Measurements from ENCODE around the gene NTN4.
"Not testable (repeated sequence)": the region's sequence is repeated elsewhere in the genome, so short reads cannot be mapped to it uniquely, and the experiment has no call there.

Gene NTN4

DNA sequence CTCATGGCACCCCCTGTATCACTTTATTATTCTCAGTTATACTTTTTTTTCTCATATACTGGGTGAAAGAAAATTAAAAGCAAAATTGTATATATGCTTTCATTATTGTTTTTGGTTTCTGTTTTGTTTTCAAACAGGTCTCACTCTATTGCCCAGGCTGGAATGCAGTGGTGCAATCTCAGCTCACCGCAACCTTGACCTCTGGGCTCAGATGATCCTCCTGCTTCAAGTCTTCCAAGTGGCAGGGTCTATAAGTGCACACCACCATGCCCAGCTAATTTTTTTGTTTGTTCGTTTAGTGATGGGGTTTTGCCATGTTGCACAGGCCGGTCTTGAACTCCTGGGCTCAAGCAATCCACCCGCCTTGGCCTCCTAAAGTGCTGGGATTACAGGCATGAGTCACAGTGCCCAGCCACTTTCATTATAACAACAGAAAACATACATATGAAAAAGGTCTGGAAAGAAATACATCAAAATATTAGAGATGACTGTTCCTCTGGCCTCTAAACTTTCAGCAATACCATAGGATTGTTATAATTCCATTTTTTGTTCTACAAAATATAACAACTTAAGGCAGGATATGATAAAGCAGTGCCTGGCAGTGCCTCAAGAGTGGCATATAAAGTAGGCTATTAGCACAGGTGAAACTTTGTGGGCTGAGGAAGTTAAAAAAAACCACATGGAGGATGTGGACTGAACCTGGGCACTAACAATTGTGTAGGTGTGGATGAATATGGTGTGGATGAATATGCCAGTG lies 5.8 kb upstream of the NTN4 start:
- no peak for DNase-seq

DNA sequence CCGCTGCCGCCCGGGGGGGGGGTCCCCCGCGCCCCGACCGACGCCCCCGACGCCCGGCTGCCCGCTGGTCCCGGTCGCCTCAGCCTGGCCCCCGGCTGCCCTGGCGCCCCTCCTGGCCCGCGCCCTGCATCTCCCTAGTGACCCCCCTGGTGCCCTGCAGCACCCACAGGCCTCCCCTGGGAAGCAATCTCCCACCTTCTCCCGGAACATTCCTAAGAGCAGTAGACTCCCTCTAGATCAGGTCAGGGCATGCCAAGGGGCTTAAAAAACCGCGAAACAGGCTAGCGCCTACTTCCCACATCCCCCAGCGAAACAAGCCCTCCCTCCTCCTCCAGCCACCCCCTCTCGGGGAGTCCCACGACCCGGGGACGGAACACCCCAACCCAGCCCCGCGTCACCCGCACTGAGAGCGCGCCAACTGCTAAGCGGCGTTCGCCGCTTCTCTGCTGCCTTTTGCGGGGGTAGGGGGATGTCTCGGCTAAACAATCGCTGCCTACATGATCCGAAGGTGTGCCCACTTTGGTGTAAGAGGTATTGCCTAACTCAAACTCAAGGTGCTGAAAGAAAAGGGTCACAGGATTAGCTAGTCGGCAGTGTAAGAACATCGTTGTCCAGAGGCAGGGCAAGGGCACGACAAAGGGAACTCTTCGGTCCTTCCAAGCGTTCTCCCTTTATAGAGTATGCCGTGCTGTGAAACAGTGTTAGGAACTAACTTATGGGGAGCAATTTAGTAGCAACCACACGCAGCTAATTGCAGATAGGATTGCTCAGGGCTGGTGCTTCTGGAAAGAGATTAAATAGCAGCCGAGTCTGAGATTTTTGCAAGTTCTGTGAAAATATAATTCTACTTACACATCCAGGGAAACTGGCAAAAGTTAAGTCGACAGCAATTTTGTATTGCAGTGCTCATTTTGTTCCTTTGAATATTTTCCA lies 619 bp upstream of the NTN4 start:
- DNase-seq = peak in 2 of 14 donors; percentile 18 to 23

DNA sequence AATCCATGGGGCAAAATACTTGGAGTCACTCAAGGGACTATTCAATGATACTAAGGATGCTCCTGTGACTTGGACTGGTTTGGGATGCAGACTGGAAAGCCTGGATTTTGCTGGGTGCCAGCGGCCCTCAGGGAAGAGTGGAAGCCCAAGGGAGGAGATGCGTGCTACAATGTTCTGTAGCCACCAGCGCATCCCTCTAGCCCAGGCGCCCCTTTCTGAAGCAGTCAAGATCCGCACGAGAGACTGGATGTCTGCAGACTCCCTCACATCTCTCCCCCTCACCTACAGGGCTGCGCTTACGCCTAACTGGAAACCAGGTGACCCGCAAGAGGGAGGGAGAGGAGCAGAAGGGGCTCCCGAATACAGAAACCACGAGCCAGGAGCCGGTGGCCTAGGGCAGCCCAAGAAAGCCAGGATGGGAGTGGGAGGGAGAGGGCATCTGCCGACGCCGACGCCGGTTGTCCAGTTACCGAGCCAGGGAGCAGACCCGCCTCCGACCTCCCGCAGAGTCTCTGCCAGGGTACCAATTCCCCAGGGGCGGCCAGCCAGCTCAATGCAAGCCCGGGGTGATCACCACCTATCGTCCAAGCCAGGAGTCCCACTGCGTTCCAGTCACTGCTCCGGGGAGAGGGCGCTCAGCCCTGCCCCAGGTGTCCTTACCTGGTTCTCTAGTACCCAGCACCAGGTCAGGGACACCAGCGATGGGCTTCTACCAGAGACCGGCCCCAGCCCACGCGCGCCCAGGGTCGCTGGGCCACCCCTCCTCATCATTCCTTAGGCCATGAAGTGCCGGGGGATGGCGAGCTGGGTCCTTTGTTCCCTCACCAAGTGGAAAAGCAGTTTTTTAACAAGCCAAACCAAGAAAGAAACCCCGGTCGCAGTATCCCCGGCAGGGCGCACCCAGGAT lies 1.2 kb downstream of the NTN4 start:
- peak in 1 of 14 donors; percentile 6 for DNase-seq

DNA sequence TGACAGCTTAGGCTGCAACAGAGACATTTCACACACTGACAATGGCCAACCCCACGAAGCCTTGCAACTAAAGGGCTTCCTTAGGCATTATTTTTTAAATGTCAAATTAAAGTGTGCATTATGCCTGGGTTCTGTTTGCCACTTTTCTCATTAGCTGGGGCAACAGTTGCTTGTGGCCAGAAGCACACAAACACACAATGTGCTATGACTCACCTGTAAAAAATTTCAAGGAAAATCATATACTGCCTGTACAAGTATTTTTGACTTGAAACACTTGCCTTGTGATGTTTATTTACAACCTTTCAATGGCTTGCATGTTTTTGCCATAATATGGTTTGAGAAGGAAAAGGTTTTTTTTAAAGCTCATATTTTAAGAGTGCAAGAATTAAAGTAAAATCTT lies 1.9 kb downstream of the NTN4 start:
- no peak for DNase-seq

DNA sequence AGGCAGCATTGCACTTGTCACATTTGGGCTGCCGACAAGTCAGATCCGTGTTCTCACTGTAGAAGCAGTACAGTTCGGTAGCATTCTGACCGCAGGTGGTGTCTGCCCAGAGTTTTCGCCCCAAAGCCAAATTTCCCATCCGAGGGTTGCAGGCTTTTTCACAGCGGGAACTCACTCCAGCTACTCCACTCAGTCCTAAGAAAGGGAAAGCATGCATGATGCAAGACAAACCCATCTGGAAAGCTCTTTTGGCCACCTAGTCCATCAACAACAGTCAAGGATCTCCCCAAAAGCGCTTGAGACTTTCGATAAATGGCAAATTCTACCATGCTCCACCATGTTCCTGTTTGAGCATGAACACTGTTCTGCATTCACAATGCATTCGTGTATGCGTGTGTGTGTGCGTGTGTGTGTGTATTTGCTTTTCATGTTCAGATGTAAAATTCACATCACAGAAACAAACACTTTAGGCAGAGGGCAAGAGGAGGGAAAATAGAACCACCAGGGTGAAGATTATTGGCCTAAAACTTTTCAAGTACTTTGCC lies 3.2 kb downstream of the NTN4 start:
- no peak for DNase-seq

DNA sequence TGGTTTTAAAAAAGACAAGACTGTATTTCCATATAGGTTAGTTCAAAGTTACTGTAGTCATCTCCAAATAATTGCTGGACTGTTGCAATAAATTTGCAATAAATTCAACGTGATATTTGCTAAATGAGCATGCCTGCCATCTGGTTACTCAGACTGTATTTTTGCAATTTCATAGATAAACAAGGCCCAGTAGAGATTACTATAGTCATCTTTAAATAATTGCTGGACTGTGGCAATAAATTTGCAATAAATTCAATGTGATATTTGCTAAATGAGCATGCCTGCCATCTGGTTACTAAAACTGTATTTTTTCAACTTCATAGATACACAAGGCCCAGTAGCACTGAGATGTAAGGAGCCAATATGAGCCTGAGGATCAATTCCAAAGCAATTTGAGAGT lies 5.6 kb downstream of the NTN4 start:
- DNase-seq = no peak

DNA sequence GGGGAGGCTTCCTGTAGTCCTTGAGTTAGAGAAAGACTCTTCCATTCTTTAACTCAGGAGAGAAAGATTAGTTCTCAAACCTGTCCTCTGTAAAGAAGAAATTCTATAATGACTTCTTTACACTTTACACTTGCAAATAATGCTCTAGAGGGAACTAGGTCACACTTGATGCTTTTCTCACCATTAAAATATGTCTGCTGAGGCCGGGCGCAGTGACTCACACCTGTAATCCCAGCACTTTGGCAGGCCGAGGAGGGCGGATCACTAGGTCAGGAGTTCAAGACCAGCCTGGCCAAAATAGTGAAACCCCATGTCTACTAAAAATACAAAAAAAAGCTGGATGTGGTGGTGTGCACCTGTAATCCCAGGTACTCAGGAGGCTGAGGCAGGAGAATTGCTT lies 6.3 kb downstream of the NTN4 start:
- DNase-seq = no peak

DNA sequence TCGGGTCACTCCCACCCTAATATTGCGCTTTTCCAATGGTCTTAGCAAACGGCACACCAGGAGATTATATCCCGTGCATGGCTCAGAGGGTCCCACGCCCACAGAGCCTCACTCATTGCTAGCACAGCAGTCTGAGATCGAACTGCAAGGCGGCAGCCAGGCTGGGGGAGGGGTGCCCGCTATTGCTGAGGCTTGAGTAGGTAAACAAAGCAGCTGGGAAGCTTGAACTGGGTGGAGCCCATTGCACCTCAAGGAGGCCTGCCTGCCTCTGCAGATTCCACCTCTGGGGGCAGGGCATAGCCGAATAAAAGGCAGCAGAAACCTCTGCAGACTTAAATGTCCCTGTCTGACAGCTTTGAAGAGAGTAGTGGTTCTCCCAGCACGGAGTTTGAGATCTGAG lies 15.1 kb downstream of the NTN4 start:
- not testable (repeated sequence) for DNase-seq

DNA sequence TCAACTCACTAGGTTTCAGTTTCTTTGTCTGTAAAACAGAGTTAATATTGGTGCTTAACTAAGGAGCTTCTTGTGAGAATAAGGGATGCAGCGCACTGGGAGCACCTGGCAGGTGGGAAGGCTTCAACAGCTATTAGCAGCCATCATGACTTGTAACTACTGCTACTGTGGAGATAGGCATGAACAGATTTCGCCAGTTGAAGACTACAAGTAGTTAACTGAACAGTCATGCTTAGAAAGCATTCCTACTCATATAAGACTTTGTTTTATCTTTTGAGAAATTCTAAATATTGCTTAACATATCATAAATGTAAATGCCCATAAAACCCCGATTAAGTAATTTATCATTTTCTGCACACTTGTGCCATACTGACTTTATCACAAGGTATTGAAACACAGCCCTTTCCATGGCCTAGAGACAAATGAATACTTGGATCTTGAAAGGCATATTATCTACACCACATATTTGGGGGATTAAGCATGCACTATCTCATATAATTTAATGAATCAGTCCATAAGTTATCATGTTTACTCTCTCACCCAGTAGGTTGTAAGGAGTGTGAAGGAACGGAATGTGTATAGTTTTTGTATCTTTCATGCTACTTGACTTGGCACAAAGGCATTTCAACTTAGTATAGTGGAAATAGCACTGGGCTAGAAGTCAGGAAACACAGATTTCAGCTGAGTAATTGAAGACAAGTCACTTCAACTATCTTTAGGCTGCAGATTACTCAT lies 16.1 kb downstream of the NTN4 start:
- no peak for DNase-seq

DNA sequence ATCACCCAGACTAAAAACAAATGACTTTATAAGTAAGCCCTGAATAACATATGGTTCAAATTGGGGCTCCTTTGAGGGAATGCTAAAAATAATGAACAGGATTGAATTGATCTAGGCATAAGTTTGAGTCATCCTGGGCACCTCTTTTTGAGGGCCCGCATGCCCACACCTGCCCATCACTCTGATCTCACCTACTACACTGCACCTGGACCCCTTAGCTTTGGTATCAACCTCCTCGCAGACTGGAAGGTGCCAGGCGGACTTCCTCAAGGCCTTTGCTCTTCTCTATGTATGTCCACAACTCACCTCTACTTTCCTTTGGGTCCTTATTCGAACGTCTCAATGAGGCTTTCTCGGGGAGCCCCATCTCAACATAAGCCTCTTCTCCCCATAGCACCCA lies 17.2 kb downstream of the NTN4 start:
- DNase-seq = no peak

DNA sequence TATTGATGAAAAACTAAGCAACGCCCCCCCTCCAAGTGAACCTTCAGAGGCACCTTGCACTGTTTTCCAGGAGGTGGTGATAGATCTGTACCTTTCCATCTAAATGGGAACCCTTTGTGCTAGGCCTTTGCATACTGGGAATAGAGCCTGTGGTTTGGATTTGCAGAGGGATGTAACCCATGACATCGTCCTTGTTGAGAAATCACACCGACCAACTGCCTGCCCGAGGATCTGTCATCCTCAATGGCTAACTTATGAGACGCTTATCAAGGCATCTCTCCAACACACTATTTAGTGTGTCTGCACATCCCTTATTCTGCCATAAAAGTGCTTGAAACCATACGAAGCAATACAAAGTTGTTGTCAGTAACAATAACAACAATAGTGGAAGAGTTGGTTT lies 22.9 kb downstream of the NTN4 start:
- no peak for DNase-seq

DNA sequence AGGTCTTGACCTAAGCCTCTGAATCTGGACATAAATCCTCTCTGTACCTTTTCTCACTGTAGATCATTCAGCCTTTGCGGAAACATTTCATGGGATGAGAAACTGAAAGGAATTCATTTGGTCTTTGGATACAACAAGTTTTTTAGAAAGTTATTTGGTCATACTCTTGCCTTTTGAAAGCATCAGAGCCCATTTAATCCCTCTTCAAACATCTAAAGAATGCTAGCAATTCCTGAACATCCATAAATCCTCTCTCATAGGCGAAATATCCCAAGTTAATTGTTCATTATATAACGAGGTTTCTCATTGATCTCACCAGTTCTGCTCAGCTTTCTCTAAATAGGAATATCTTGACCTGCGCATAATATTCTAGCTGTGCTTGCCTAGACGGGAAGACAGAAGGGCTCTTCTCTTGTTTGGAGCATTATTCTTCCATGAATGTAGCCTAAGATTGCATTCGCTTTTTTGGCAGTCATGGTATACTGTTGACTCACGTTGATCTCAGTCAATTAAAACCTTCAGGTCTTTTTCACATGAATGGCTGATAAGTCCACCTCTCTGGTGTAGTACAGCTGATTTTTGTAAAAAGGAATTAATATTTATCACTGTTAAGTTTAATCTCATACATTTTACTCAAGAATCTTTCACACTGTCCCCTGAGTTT lies 24.1 kb downstream of the NTN4 start:
- DNase-seq = no peak

DNA sequence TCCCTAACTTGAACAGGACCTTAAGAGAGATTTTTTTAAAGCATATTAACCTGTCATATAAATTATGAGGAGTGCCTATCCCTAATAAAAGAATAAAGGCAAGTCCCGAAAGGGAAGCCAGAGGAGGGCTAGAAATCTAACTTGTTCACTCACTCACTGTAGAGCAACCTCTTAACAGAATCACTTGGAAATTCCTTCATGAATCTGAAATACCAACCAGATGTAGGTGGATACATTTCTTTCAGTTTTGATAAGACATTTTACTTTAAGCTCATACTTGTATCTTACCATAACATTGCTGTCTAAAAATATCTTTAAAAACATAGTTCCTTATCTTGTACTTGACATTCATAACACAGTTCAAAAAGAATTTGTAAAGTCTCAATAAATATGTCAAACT lies 25.7 kb downstream of the NTN4 start:
- no peak for DNase-seq

DNA sequence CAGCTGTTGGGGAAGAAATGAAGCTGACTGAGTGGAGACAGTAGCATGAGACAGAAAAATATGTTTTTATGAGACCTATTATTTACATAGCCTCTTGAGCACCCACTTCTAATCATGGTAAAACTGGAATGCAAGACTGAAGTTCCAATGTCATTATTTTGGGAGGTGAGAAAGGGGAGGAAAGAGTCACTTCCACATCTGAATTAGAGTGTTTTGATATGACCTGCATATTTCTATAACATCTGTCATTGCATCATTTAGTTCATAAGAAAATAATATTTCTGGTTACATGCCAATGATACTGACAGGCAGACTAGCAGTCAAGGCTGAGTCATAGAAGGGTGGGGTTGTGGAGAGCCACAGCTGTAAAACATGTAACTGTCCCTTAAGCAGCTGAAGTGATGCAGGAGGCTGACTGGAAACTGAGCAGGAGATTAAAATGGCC lies 26.7 kb downstream of the NTN4 start:
- no peak for DNase-seq

DNA sequence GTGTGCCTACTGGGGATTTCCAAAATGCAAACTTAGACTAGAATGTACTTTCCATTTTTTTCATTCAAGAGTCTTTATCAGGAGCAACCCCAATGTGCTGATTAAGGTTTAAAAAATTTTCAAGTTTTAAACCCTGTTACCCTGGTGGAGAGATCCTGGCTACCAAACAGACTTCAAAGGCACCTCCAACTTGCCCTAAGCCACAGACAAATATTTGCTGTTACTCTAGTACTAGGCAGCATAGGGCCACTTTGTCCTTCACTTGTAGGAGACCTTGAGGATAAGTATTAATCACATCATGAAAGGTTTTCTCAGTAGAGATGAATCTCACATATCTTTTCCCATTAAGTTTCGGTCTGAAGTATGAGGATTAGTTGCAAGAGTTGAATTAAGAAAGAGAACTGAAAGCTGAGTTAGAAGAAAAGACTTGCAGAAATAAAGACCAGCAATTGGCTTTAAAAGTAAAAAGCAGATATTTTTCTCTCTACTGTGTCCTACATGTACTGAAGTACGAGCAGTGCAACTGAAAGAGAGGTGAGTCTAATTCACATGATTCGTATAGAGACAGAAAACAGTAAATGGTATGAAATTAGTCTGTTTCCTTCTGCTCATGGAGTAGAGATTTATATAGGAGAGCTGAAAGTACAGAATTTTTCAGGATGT lies 28.3 kb downstream of the NTN4 start:
- no peak for DNase-seq

DNA sequence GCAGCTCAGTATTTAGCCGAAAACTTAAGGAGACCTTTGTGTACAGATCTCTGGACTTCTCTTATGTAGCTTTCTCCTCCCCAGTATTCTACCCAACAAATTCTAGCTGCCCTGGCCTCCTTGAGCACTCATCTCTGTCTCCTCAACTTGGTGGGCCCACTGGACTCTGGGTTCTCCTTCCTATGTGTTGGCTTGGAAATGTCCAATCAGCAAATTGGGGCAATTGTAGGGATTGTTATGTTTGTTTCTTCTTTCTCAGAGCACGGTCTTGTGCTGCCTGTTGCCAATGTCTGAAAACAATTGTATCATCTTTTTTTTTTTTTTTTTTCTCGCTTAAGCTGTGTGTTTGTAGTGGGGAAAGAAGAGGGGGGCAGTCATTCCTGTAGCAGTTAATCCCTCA lies 30.2 kb downstream of the NTN4 start:
- no peak for DNase-seq

DNA sequence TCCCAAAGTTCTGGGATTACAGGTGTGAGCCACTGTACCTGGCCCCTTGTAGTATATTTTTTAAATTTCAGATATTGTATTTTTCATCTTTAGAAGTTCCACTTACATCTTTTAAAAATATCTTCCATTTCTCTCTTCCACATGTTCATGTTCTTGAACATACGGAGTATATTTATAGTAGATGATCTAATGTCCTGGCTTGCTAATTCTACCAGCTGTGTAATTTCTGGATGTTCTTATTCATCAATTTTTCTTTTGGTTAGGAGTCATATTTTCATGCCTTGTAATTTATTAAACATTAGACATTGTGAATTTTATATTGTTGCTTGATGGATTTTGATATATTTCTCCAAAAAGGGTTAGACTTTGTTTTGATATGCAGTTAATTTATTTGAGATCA lies 30.8 kb downstream of the NTN4 start:
- DNase-seq = no peak

DNA sequence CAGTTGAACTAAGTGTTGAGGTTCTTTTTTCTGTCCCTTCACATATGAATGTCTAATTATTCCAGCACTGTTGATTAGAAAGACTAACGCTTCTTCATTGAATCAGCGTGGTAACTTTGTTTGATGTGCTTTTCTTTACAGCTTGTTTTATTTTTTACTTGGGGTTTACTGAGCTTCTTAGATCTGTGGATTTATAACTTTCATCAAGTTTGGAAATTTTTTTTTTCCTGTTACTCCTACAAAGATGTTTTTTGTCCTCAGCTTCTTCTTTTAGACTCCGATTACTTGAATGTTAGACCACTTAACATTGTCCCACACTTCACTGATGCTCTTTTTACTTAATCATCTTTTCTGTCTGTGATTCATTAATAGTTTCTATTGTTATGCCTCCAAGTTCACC lies 31.5 kb downstream of the NTN4 start:
- no peak for DNase-seq

DNA sequence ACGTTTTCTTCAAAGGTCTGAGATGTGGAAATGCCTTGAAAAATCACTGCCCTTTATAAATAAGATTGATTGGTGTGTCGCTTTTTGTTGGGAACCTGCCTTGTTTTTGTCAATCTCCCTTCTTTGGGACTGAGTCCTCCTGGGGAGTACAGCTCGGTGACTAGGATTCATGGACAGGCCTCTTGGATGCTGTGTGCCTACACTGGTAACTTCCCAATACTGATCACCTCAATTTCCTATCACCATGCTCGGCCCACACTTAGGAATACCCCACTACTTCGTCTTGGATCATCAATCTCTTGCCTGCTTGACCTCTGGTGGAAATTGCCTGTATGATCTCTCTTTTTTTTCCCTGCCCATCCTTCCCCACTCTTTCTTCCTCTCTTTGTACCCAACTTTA lies 34.2 kb downstream of the NTN4 start:
- DNase-seq = no peak

DNA sequence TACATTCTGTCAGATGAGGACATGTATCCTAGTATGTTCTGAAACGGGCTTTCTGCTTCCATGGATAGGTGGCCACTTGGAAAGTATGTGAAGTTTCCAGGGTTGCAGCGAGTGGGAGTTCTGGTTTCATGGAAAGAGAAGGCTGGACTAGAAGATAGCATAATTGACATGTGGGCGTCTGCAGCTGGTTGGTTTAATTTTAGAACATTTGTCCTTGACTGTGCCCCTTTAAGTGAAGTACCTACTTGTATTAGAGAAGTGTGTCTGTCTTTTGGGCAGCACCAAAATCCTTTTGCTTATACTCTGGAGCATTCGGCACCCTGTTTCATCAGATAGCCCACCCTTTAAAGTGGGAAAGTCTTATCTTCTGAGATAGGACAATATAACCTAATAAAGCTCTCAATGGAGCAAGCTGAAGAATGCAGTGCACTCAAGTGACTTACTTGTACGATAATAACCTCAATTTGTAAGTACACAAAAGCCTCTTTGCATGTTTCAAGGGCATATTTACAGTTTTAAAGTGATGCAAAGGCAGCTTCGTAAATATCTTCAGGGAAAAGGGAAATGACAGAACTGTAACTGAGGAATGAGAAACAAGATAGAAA lies 35.2 kb downstream of the NTN4 start:
- DNase-seq = no peak

Measured in C1 segment of cervical spinal cord (tissue), 14 donors.